Gastrocnemius medialis (tissue), 4 donors: ENCODE measurements around the gene WASF2. TPM values are rescaled to one million over a fixed set of nuclear protein-coding genes. Genes with fewer than 3 reads are reported as not detected.
A peak's percentile ranks its signal among the peaks of the same experiment; 100 is the strongest.

Experiments used
- ATAC-seq, 2 donors: fragments of 150-250 bp; one replicate each; pipeline ENCODE4 v1.9.1; 2016
- DNase-seq, 2 donors: peaks; one replicate each; pipeline ENCODE4 v3.0.0-alpha.2; 2019
- H3K27ac ChIP-seq, 4 donors: fragments of 200-600 bp; sonication (generic); 1 replicate in 1 of 4; 2 replicates in 3 of 4; pipeline ENCODE4 v1.5.1; 2016 to 2018; ENCODE audit warnings: mild to moderate bottlenecking in 2 of 4, moderate library complexity in 1 of 4
- H3K27me3 ChIP-seq, 3 donors: fragments of 200-600 bp; sonication (generic) in 2 of 3; 1 replicate in 1 of 3; 2 replicates in 2 of 3; pipeline versions ENCODE4 v1.5.1 to v1.6.0; 2016 to 2019; ENCODE audit warnings: mild to moderate bottlenecking in 1 of 3, moderate library complexity in 1 of 3
- H3K36me3 ChIP-seq, 2 donors: fragments of 200-600 bp; sonication (generic) in 1 of 2; one replicate each; pipeline ENCODE4 v1.5.1; 2017 to 2018
- H3K4me1 ChIP-seq, 2 donors: fragments of 200-600 bp; sonication (generic) in 1 of 2; one replicate each; pipeline ENCODE4 v1.5.1; 2016 to 2017; ENCODE audit warnings: mild to moderate bottlenecking in 2 of 2
- H3K4me3 ChIP-seq, 4 donors: fragments of 200-600 bp; sonication (generic) in 3 of 4; 1 replicate in 1 of 4; 2 replicates in 3 of 4; pipeline ENCODE4 v1.5.1; 2016 to 2019; ENCODE audit warnings: mild to moderate bottlenecking in 2 of 4
- H3K9me3 ChIP-seq, 3 donors: fragments of 200-600 bp; sonication (generic) in 2 of 3; 1 replicate in 1 of 3; 2 replicates in 2 of 3; pipeline ENCODE4 v1.5.1; 2016 to 2019
- CTCF ChIP-seq, 5 experiments: fragments of 450-650 bp in 3 of 5; fragments of 200-600 bp in 2 of 5; sonication (generic) in 2 of 5; IDR thresholded peaks in 4 of 5; conservative IDR thresholded peaks in 1 of 5; 1 replicate in 4 of 5; 2 replicates in 1 of 5; pipeline ENCODE4 v1.5.1; 2016 to 2019; ENCODE audit warnings: antibody characterized with exemption in 5 of 5, mild to moderate bottlenecking in 3 of 5, moderate library complexity in 3 of 5
- POLR2A ChIP-seq, 2 donors: fragments of 450-650 bp; IDR thresholded peaks; one replicate each; pipeline ENCODE4 v1.6.1; 2017; ENCODE audit warnings: antibody characterized with exemption in 2 of 2, mild to moderate bottlenecking in 2 of 2, moderate library complexity in 2 of 2
- in situ Hi-C, 4 donors: fragments of 200-750 bp; cut with MboI; loops; one replicate each; pipeline versions ENCODE4 v1.15.0 to v1.8.0; 2017; ENCODE audit warnings: low sequenced_read_pairs in 4 of 4
- intact Hi-C: fragments of 100-400 bp; cut with DNase I; formaldehyde crosslinking; loops from one replicate; pipeline ENCODE4 v1.15.1; 2023; ENCODE audit warnings: low total_unique reads
- total RNA-seq, 4 donors: library from RNA; depleted of rRNA; stranded (reverse); fragments of >200 nt; gene quantifications; one replicate each; pipeline versions ENCODE4 v1.1.0 to v1.2.3, GENCODE V29; 2016

WASF2 gene
- total RNA-seq, 4 donors from 2014 or later = 10.6 to 16.7 (median 13.3) TPM

GRCh38 chr1:27527890-27528817 lies 38.2 kb upstream of the WASF2 start:
- Histone ChIP-seq H3K4me1 (peaks cover 59 to 63% of the 10 kb centered on the region in 2 donors), H3K4me3 (peak overlapping the region; percentile 44 to 65 (median 58)), H3K27me3 (no peaks in the 10 kb centered on the region), H3K36me3 (peaks cover 0 to 7% of the 10 kb centered on the region in 2 donors), H3K9me3 (no peaks in the 10 kb centered on the region), H3K27ac (peak overlapping the region; percentile 86 to 95 (median 90))
- intact Hi-C loops = loop anchor here (1.0 to 10.0 kb wide), 4 partner anchors 36 to 123 kb away; partner anchors contain the start of genes AHDC1 and WASF2
- TF ChIP-seq CTCF (IDR thresholded peaks at IDR 0.05 in 4 of 5, conservative IDR thresholded peaks at IDR 0.05 in 1 of 5) (peak in 1 of 5 experiments; percentile 20), POLR2A (IDR thresholded peaks at IDR 0.05) (peak; percentile 35 to 50)
- peak; percentile 23 to 27 for ATAC-seq
- DNase-seq = no peak
- in situ Hi-C loops = no loop called here

- DNase-seq (peak; percentile 78), ATAC-seq (peak; percentile 32 to 43)
- intact Hi-C loops (loop anchor here (2.0 to 10.0 kb wide), 3 partner anchors 35 to 123 kb away; partner anchors contain the start of gene WASF2), in situ Hi-C loops (no loop called here)
- Histone ChIP-seq H3K4me3 (peak overlapping the region; percentile 44 to 65 (median 58)), H3K4me1 (peaks cover 67 to 71% of the 10 kb centered on the region in 2 donors), H3K9me3 (no peaks in the 10 kb centered on the region), H3K36me3 (no peaks in the 10 kb centered on the region), H3K27me3 (no peaks in the 10 kb centered on the region), H3K27ac (peak overlapping the region; percentile 86 to 95 (median 90))
- TF ChIP-seq POLR2A (IDR thresholded peaks at IDR 0.05) (no peak), CTCF (IDR thresholded peaks at IDR 0.05 in 4 of 5, conservative IDR thresholded peaks at IDR 0.05 in 1 of 5) (no peak)
Measured at GRCh38 chr1:27527223-27527889, 37.4 kb upstream of the WASF2 start.

- H3K27me3 ChIP-seq = no peaks in the 10 kb centered on the region
- ATAC-seq (no peak), DNase-seq (no peak)
- peak overlapping the region; percentile 86 to 95 (median 90) for H3K27ac ChIP-seq
- H3K4me1 ChIP-seq = peaks cover 74 to 78% of the 10 kb centered on the region in 2 donors
- no peak for TF ChIP-seq POLR2A (IDR thresholded peaks at IDR 0.05)
- TF ChIP-seq CTCF (IDR thresholded peaks at IDR 0.05 in 4 of 5, conservative IDR thresholded peaks at IDR 0.05 in 1 of 5) = no peak
- H3K4me3 ChIP-seq = peak overlapping the region in 3 of 4 donors; percentile 16 to 44 (median 32)
- in situ Hi-C loops (no loop called here), intact Hi-C loops (loop anchor here (2.0 to 10.0 kb wide), 3 partner anchors 34 to 122 kb away; partner anchors contain the start of gene WASF2)
- H3K9me3 ChIP-seq = no peaks in the 10 kb centered on the region
- no peaks in the 10 kb centered on the region for H3K36me3 ChIP-seq
Measured at GRCh38 chr1:27526569-27527222, 36.7 kb upstream of the WASF2 start.
